Measurements from ENCODE around the gene IL5. TPM values are rescaled to one million over a fixed set of nuclear protein-coding genes. Genes with fewer than 3 reads are reported as not detected.
"Not testable (repeated sequence)": the region's sequence is repeated elsewhere in the genome, so short reads cannot be mapped to it uniquely, and the experiment has no call there.

IL5 gene
- total and polyA plus RNA-seq, 2 donors (not counting 1 experiment from before 2014, with no cell fraction given), result not detected

GRCh38 chr5:132576123-132576522 lies 32.8 kb upstream of the IL5 start:
- POLR2A ChIA-PET, result no interaction called here
- no CpG with 5 or more reads among the region's 1 CpG for WGBS (ENCODE audit: insufficient coverage)
- no peak overlapping the region for H3K27ac Mint-ChIP-seq
- Histone ChIP-seq H3K4me1 (ENCODE audit: control insufficient read depth in 2 of 2, insufficient read depth in 2 of 2, low read length in 2 of 2) (no peaks in the 10 kb centered on the region), H4K20me1 (ENCODE audit: control insufficient read depth, insufficient read depth, low read length, poor library complexity, severe bottlenecking) (no peaks in the 10 kb centered on the region), H3K9ac (ENCODE audit: low read length) (no peak overlapping the region), H3K9me3 (ENCODE audit: control extremely low read depth in 1 of 3, control insufficient read depth in 2 of 3, insufficient read depth in 1 of 3, low read length in 2 of 3) (no peaks in the 10 kb centered on the region), H3K4me2 (replicated peaks; ENCODE audit: low read depth, low read length, poor library complexity, severe bottlenecking) (no peak overlapping the region), H3K27ac (ENCODE audit: low read length in 2 of 2) (no peak overlapping the region), H3K79me2 (ENCODE audit: control insufficient read depth, insufficient read depth, low read length) (no peaks in the 10 kb centered on the region), H3K36me3 (replicated peaks in 1 of 2; ENCODE audit: control extremely low read depth in 1 of 2, control insufficient read depth in 1 of 2, extremely low read depth in 1 of 2, insufficient read depth in 2 of 2, low read length in 1 of 2) (peaks cover 0 to 55% of the 10 kb centered on the region in 2 experiments), H3K4me3 (ENCODE audit: control extremely low read depth in 1 of 5, extremely low read depth in 1 of 5, insufficient read depth in 1 of 5, low read depth in 2 of 5, low read length in 4 of 5) (no peak overlapping the region), H3K27me3 (replicated peaks in 1 of 4; ENCODE audit: control extremely low read depth in 1 of 4, control insufficient read depth in 3 of 4, insufficient read depth in 4 of 4, low read length in 3 of 4) (no peaks in the 10 kb centered on the region), H2AFZ (ENCODE audit: insufficient read depth, low read depth, low read length, poor library complexity, severe bottlenecking) (no peak overlapping the region)
- H3K27me3 Mint-ChIP-seq, result no peaks in the 10 kb centered on the region
- no peaks in the 10 kb centered on the region for H3K4me1 Mint-ChIP-seq
- peaks cover 3% of the 10 kb centered on the region for H3K9me3 Mint-ChIP-seq (ENCODE audit: insufficient read depth)
- TF ChIP-seq EZH2 (IDR thresholded peaks at IDR 0.05; ENCODE audit: borderline replicate concordance, insufficient read depth, low read depth, low read length, poor library complexity, severe bottlenecking), result no peak
- CTCF ChIA-PET, result no interaction called here
- ATAC-seq (ENCODE audit: low read depth) (no peak), DNase-seq (no peak)
- intact Hi-C loops (cut with micrococcal nuclease), result no loop called here
- no peak overlapping the region for H3K4me3 Mint-ChIP-seq

- Mint-ChIP-seq H3K27me3 (no peaks in the 10 kb centered on the region), H3K27ac (no peak overlapping the region), H3K4me1 (no peaks in the 10 kb centered on the region), H3K4me3 (no peak overlapping the region), H3K9me3 (ENCODE audit: insufficient read depth) (peaks cover 3% of the 10 kb centered on the region)
- Histone ChIP-seq H3K36me3 (replicated peaks in 1 of 2; ENCODE audit: control extremely low read depth in 1 of 2, control insufficient read depth in 1 of 2, extremely low read depth in 1 of 2, insufficient read depth in 2 of 2, low read length in 1 of 2) (peaks cover 21 to 47% of the 10 kb centered on the region in 2 experiments), H4K20me1 (ENCODE audit: control insufficient read depth, insufficient read depth, low read length, poor library complexity, severe bottlenecking) (peaks cover 6% of the 10 kb centered on the region), H3K4me2 (replicated peaks; ENCODE audit: low read depth, low read length, poor library complexity, severe bottlenecking) (no peak overlapping the region), H3K4me1 (ENCODE audit: control insufficient read depth in 2 of 2, insufficient read depth in 2 of 2, low read length in 2 of 2) (no peaks in the 10 kb centered on the region), H2AFZ (ENCODE audit: insufficient read depth, low read depth, low read length, poor library complexity, severe bottlenecking) (no peak overlapping the region), H3K9me3 (ENCODE audit: control extremely low read depth in 1 of 3, control insufficient read depth in 2 of 3, insufficient read depth in 1 of 3, low read length in 2 of 3) (peaks cover 2 to 11% (median 11%) of the 10 kb centered on the region in 3 donors), H3K9ac (ENCODE audit: low read length) (no peak overlapping the region), H3K27ac (ENCODE audit: low read length in 2 of 2) (no peak overlapping the region), H3K4me3 (ENCODE audit: control extremely low read depth in 1 of 5, extremely low read depth in 1 of 5, insufficient read depth in 1 of 5, low read depth in 2 of 5, low read length in 4 of 5) (no peak overlapping the region), H3K79me2 (ENCODE audit: control insufficient read depth, insufficient read depth, low read length) (peaks cover 46% of the 10 kb centered on the region), H3K27me3 (replicated peaks in 1 of 4; ENCODE audit: control extremely low read depth in 1 of 4, control insufficient read depth in 3 of 4, insufficient read depth in 4 of 4, low read length in 3 of 4) (no peaks in the 10 kb centered on the region)
- no peak for TF ChIP-seq EZH2 (IDR thresholded peaks at IDR 0.05; ENCODE audit: borderline replicate concordance, insufficient read depth, low read depth, low read length, poor library complexity, severe bottlenecking)
- TF ChIP-seq CTCF (IDR thresholded peaks at IDR 0.05), result no peak
- CTCF ChIA-PET, result interaction anchor here (0.7 to 1.8 kb wide), 2 partner anchors 11 to 40 kb away, joined by 4 to 5 read pairs; no protein-coding TSS in a partner anchor
- ATAC-seq (ENCODE audit: low read depth), result no peak
- no peak for DNase-seq
- POLR2A ChIA-PET, result no interaction called here
- no CpG with 5 or more reads among the region's 1 CpG for WGBS (ENCODE audit: insufficient coverage)
- intact Hi-C loops (cut with micrococcal nuclease), result no loop called here
These were observed 23.3 kb upstream of the IL5 start for GRCh38 chr5:132566657-132567056.

GRCh38 chr5:132564555-132564954 lies 21.2 kb upstream of the IL5 start:
- H3K27me3 Mint-ChIP-seq; H3K27ac ChIP-seq (ENCODE audit: low read length in 2 of 2); H3K4me1 ChIP-seq (ENCODE audit: control insufficient read depth in 2 of 2, insufficient read depth in 2 of 2, low read length in 2 of 2); H3K27ac Mint-ChIP-seq; H3K27me3 ChIP-seq (replicated peaks in 1 of 4; ENCODE audit: control extremely low read depth in 1 of 4, control insufficient read depth in 3 of 4, insufficient read depth in 4 of 4, low read length in 3 of 4); DNase-seq; H2AFZ ChIP-seq (ENCODE audit: insufficient read depth, low read depth, low read length, poor library complexity, severe bottlenecking); H4K20me1 ChIP-seq (ENCODE audit: control insufficient read depth, insufficient read depth, low read length, poor library complexity, severe bottlenecking); POLR2A ChIA-PET; H3K9me3 Mint-ChIP-seq (ENCODE audit: insufficient read depth); ATAC-seq (ENCODE audit: low read depth); H3K4me3 ChIP-seq (ENCODE audit: control extremely low read depth in 1 of 5, extremely low read depth in 1 of 5, insufficient read depth in 1 of 5, low read depth in 2 of 5, low read length in 4 of 5); H3K4me1 Mint-ChIP-seq; intact Hi-C loops (cut with micrococcal nuclease); H3K4me3 Mint-ChIP-seq; H3K9ac ChIP-seq (ENCODE audit: low read length); CTCF ChIA-PET; H3K4me2 ChIP-seq (replicated peaks; ENCODE audit: low read depth, low read length, poor library complexity, severe bottlenecking): not testable (repeated sequence)
- Histone ChIP-seq H3K9me3 (ENCODE audit: control extremely low read depth in 1 of 3, control insufficient read depth in 2 of 3, insufficient read depth in 1 of 3, low read length in 2 of 3) (peaks cover 2 to 11% (median 11%) of the 10 kb centered on the region in 3 donors), H3K36me3 (replicated peaks in 1 of 2; ENCODE audit: control extremely low read depth in 1 of 2, control insufficient read depth in 1 of 2, extremely low read depth in 1 of 2, insufficient read depth in 2 of 2, low read length in 1 of 2) (peaks cover 26 to 58% of the 10 kb centered on the region in 2 experiments), H3K79me2 (ENCODE audit: control insufficient read depth, insufficient read depth, low read length) (peaks cover 63% of the 10 kb centered on the region)
- 94% methylated on average over 2 of the region's 2 CpGs for WGBS (ENCODE audit: insufficient coverage)

Measured in B cell (primary cell).